ENCODE measurements around the gene BBS10. TPM values are rescaled to one million over a fixed set of nuclear protein-coding genes. Genes with fewer than 3 reads are reported as not detected.

BBS10 gene
- total and polyA plus RNA-seq, 2 of the 13 experiments (the other 11 are each of a cell fraction or from before 2014, with no cell fraction given), result 4.9 to 7.4 TPM

DNA sequence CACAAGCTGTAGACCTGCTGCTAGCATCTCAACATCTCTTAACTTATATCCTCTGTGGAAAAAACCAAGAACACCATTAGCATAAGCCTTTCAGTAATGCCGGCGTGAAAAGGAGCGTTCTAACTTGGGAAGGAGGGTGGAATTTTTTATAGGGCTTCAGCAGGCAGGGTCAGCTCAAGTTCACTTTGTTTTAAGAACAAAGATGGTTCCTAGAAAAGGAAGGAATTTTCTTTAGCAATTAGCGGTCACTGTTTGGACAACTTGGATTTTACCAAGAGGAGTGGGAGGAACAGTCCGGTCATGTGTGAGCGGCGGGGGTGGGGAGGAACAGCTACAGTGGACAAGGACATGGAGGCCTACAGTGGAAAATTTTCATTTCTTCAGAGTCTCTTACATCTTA is 35.9 kb downstream of the BBS10 start (continued):
- TF ChIP-seq ZBTB37 (CRISPR knock-in tag; IDR thresholded peaks at IDR 0.05) (no peak), ZFAT (CRISPR knock-in tag; conservative IDR thresholded peaks at IDR 0.05) (no peak), TOPORS (CRISPR knock-in tag; IDR thresholded peaks at IDR 0.05) (no peak)

DNA sequence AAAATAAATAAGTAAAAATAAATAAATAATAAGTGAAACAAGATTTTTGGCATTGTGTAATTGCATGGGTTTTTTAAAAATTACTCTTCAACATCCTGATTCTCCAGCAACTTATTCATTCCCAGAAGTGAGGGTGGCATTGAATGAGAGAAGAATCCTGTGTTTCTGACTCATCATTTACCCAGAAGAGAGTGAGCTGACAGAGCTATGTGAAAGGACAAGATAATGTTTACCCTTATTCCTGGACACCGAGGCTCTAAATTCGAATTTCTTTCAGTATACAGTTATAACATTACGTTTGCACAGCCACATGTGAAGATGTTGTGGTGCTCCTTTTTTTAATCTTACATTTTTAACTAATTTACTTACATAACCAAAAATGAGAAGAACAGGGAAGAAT is 36.4 kb downstream of the BBS10 start:
- DNase-seq (ENCODE audit: low spot score), result no peak
- Histone ChIP-seq H2AFZ (ENCODE audit: low read length) (no peak overlapping the region), H3K9ac (ENCODE audit: insufficient read depth, low read depth, low read length) (no peak overlapping the region), H3K79me2 (ENCODE audit: insufficient read depth, low read length) (no peaks in the 10 kb centered on the region), H3K27me3 (ENCODE audit: control insufficient read depth in 1 of 2, insufficient read depth in 2 of 2, low read length in 2 of 2) (peaks cover 0 to 10% of the 10 kb centered on the region in 2 experiments; a peak in 2 of 5 replicates), H4K20me1 (ENCODE audit: insufficient read depth, low read length) (no peaks in the 10 kb centered on the region), H3K4me2 (ENCODE audit: low read depth, low read length) (no peak overlapping the region), H3K36me3 (replicated peaks in 1 of 2; ENCODE audit: control insufficient read depth in 1 of 2, insufficient read depth in 2 of 2, low read length in 2 of 2) (no peaks in the 10 kb centered on the region), H3K27ac (ENCODE audit: extremely low read length, insufficient read depth, low read length) (no peak overlapping the region), H3K4me3 (replicated peaks in 1 of 3; ENCODE audit: insufficient read depth in 1 of 3, low read depth in 2 of 3, low read length in 3 of 3) (no peak overlapping the region), H3K4me1 (ENCODE audit: insufficient read depth, low read length) (no peaks in the 10 kb centered on the region), H3K9me3 (ENCODE audit: low read length) (no peaks in the 10 kb centered on the region)
- BruUV-seq (replicated peaks), result no TSS peak
- FAIRE-seq, result no peak
- ChIA-PET POLR2A (no interaction called here), CTCF (ENCODE audit: low intra/inter-chr PET ratio, low total read pairs) (no interaction called here)
- in situ Hi-C loops (cut with HindIII; ENCODE audit: extremely low pct_ligation_motif_present, low pct_unique_long_range_greater_than_20kb), result no loop called here
- intact Hi-C loops (cut with micrococcal nuclease; ENCODE audit: unreplicated experiment), result no loop called here
- TF ChIP-seq ZNF292 (CRISPR knock-in tag; IDR thresholded peaks at IDR 0.05; ENCODE audit: borderline replicate concordance, low read depth), result no peak
- no peak for TF ChIP-seq ESRRA (CRISPR knock-in tag; IDR thresholded peaks at IDR 0.05; ENCODE audit: low read depth)
- no peak for TF ChIP-seq HNF1A (IDR thresholded peaks at IDR 0.05; ENCODE audit: low read depth)
- no peak for TF ChIP-seq HNF1A (CRISPR knock-in tag; IDR thresholded peaks at IDR 0.05; ENCODE audit: borderline replicate concordance)
- TF ChIP-seq ZKSCAN8 (CRISPR knock-in tag; IDR thresholded peaks at IDR 0.05; ENCODE audit: borderline replicate concordance), result no peak
- TF ChIP-seq ZFP90 (CRISPR knock-in tag; IDR thresholded peaks at IDR 0.05; ENCODE audit: borderline replicate concordance), result no peak
- TF ChIP-seq ZNF160 (CRISPR knock-in tag; IDR thresholded peaks at IDR 0.05), result no peak
- TF ChIP-seq SETDB1 (CRISPR knock-in tag; IDR thresholded peaks at IDR 0.05; ENCODE audit: borderline replicate concordance), result no peak
- no peak for TF ChIP-seq MAFF (IDR thresholded peaks at IDR 0.05; ENCODE audit: low read depth, low read length)
- 17% methylated on average over 3 of the region's 3 CpGs for WGBS (ENCODE audit: low lambda C conversion rate)
- no peak for ATAC-seq

Data from HepG2 (cell line).